Esophagus squamous epithelium (tissue), 4 donors: Measurements from ENCODE around the gene LRWD1.

Source experiments
- CTCF ChIP-seq, 6 experiments: fragments of 450-650 bp in 4 of 6; fragments of 200-600 bp in 2 of 6; sonication (generic) in 2 of 6; IDR thresholded peaks; one replicate each; pipeline ENCODE4 v1.5.1; 2016 to 2019; ENCODE audit warnings: antibody characterized with exemption in 6 of 6, mild to moderate bottlenecking in 4 of 6, moderate library complexity in 4 of 6
- POLR2A ChIP-seq, 4 donors: fragments of 450-650 bp; IDR thresholded peaks; one replicate each; pipeline ENCODE4 v1.6.1; 2017; ENCODE audit warnings: antibody characterized with exemption in 4 of 4, mild to moderate bottlenecking in 4 of 4, moderate library complexity in 3 of 4

GRCh38 chr7:102450242-102450641 lies 14.5 kb upstream of the LRWD1 start:
- no peak for TF ChIP-seq CTCF (IDR thresholded peaks at IDR 0.05)
- no peak for TF ChIP-seq POLR2A (IDR thresholded peaks at IDR 0.05)
